ENCODE data around the gene TPK1.
"Not testable (repeated sequence)": the region's sequence is repeated elsewhere in the genome, so short reads cannot be mapped to it uniquely, and the experiment has no call there.

TPK1 gene

GRCh38 chr7:144584726-144585125, 251.1 kb downstream of the TPK1 start:
- Histone ChIP-seq H3K36me3 (replicated peaks) (no peaks in the 10 kb centered on the region), H3K27me3 (replicated peaks) (no peaks in the 10 kb centered on the region), H3K4me3 (ENCODE audit: low read depth, low read length) (no peak overlapping the region), H3K27ac (no peak overlapping the region)
- in situ Hi-C loops (cut with HindIII; ENCODE audit: low pct_ligation_motif_present, low sequenced_read_pairs) = no loop called here
- TF ChIP-seq CTCF (IDR thresholded peaks at IDR 0.05; ENCODE audit: low read depth, low read length, missing control alignments) = no peak
- DNase-seq = no peak

GRCh38 chr7:144579687-144580086, 256.2 kb downstream of the TPK1 start:
- TF ChIP-seq CTCF (IDR thresholded peaks at IDR 0.05; ENCODE audit: low read depth, low read length, missing control alignments) = no peak
- no peaks in the 10 kb centered on the region for H3K36me3 ChIP-seq (replicated peaks)
- no peak for DNase-seq
- in situ Hi-C loops (cut with HindIII; ENCODE audit: low pct_ligation_motif_present, low sequenced_read_pairs) = no loop called here
- no peak overlapping the region for H3K27ac ChIP-seq
- H3K27me3 ChIP-seq (replicated peaks) = no peaks in the 10 kb centered on the region
- no peak overlapping the region for H3K4me3 ChIP-seq (ENCODE audit: low read depth, low read length)

- in situ Hi-C loops (cut with HindIII; ENCODE audit: low pct_ligation_motif_present, low sequenced_read_pairs) = no loop called here
- no peaks in the 10 kb centered on the region for H3K27me3 ChIP-seq (replicated peaks)
- no peak overlapping the region for H3K27ac ChIP-seq
- no peaks in the 10 kb centered on the region for H3K36me3 ChIP-seq (replicated peaks)
- no peak for TF ChIP-seq CTCF (IDR thresholded peaks at IDR 0.05; ENCODE audit: low read depth, low read length, missing control alignments)
- DNase-seq = no peak
- H3K4me3 ChIP-seq (ENCODE audit: low read depth, low read length) = no peak overlapping the region
Measured at GRCh38 chr7:144575456-144575855, 260.4 kb downstream of the TPK1 start.

- H3K4me3 ChIP-seq (ENCODE audit: low read depth, low read length); H3K36me3 ChIP-seq (replicated peaks); H3K27me3 ChIP-seq (replicated peaks); H3K27ac ChIP-seq; DNase-seq; in situ Hi-C loops (cut with HindIII; ENCODE audit: low pct_ligation_motif_present, low sequenced_read_pairs): not testable (repeated sequence)
Measured at GRCh38 chr7:144574753-144575152, 261.1 kb downstream of the TPK1 start.

- no peak overlapping the region for H3K27ac ChIP-seq
- H3K4me3 ChIP-seq (ENCODE audit: low read depth, low read length) = no peak overlapping the region
- DNase-seq = no peak
- in situ Hi-C loops (cut with HindIII; ENCODE audit: low pct_ligation_motif_present, low sequenced_read_pairs) = no loop called here
- no peaks in the 10 kb centered on the region for H3K27me3 ChIP-seq (replicated peaks)
- H3K36me3 ChIP-seq (replicated peaks) = no peaks in the 10 kb centered on the region
- TF ChIP-seq CTCF (IDR thresholded peaks at IDR 0.05; ENCODE audit: low read depth, low read length, missing control alignments) = no peak
Measured at GRCh38 chr7:144568233-144568632, 267.6 kb downstream of the TPK1 start.

GRCh38 chr7:144565586-144565985, 270.3 kb downstream of the TPK1 start:
- Histone ChIP-seq H3K27me3 (replicated peaks) (no peaks in the 10 kb centered on the region), H3K27ac (no peak overlapping the region), H3K36me3 (replicated peaks) (no peaks in the 10 kb centered on the region), H3K4me3 (ENCODE audit: low read depth, low read length) (no peak overlapping the region)
- no peak for DNase-seq
- in situ Hi-C loops (cut with HindIII; ENCODE audit: low pct_ligation_motif_present, low sequenced_read_pairs) = no loop called here
- no peak for TF ChIP-seq CTCF (IDR thresholded peaks at IDR 0.05; ENCODE audit: low read depth, low read length, missing control alignments)
